ENCODE data around the gene THADA.

THADA gene

GRCh38 chr2:43406651-43407279, 189.1 kb downstream of the THADA start:
- Histone ChIP-seq H3K36me3 (ENCODE audit: control insufficient read depth in 2 of 2, insufficient read depth in 1 of 2, low read length in 2 of 2) (no peaks in the 10 kb centered on the region), H3K4me3 (ENCODE audit: low read depth, low read length) (no peak overlapping the region), H3K27ac (ENCODE audit: extremely low read depth, low read depth, low read length) (no peak overlapping the region), H3K9me3 (ENCODE audit: control insufficient read depth, insufficient read depth, low read depth, low read length) (no peaks in the 10 kb centered on the region), H3K4me1 (ENCODE audit: control insufficient read depth, insufficient read depth, low read length) (peaks cover 2% of the 10 kb centered on the region; the same call in 1 of the 2 replicates)
- ChIA-PET CTCF (no interaction called here), POLR2A (no interaction called here)
- TF ChIP-seq ZNF621 (tag by site-specific recombination; IDR thresholded peaks at IDR 0.05) (no peak), ZNF776 (tag by site-specific recombination; IDR thresholded peaks at IDR 0.05; ENCODE audit: borderline replicate concordance) (no peak), PRDM10 (tag by site-specific recombination; IDR thresholded peaks at IDR 0.05) (no peak), ZBTB6 (tag by site-specific recombination; IDR thresholded peaks at IDR 0.05) (no peak), ZBTB44 (tag by site-specific recombination; IDR thresholded peaks at IDR 0.05) (0 out of 2 replicates have a peak, but pooled peaks have one; percentile 21), SCRT2 (tag by site-specific recombination; IDR thresholded peaks at IDR 0.05) (0 out of 2 replicates have a peak, but pooled peaks have one; percentile 21)

GRCh38 chr2:43405829-43406228, 190.0 kb downstream of the THADA start:
- H3K4me1 ChIP-seq (ENCODE audit: control insufficient read depth, insufficient read depth, low read length) = no peaks in the 10 kb centered on the region; the same call in 1 of the 2 replicates
- no peak overlapping the region for H3K27ac ChIP-seq (ENCODE audit: extremely low read depth, low read depth, low read length)
- POLR2A ChIA-PET = no interaction called here
- H3K36me3 ChIP-seq (ENCODE audit: control insufficient read depth in 2 of 2, insufficient read depth in 1 of 2, low read length in 2 of 2) = no peaks in the 10 kb centered on the region
- CTCF ChIA-PET = no interaction called here
- TF ChIP-seq ZNF560 (tag by site-specific recombination; IDR thresholded peaks at IDR 0.05; ENCODE audit: borderline replicate concordance) (no peak), ZNF449 (tag by site-specific recombination; IDR thresholded peaks at IDR 0.05) (peak; percentile 48), ZNF311 (tag by site-specific recombination; IDR thresholded peaks at IDR 0.05; ENCODE audit: borderline replicate concordance) (no peak), ZNF48 (tag by site-specific recombination; IDR thresholded peaks at IDR 0.05) (no peak), ZBTB20 (tag by site-specific recombination; IDR thresholded peaks at IDR 0.05) (no peak), ZNF433 (tag by site-specific recombination; IDR thresholded peaks at IDR 0.05; ENCODE audit: low read depth) (no peak), ZNF391 (tag by site-specific recombination; IDR thresholded peaks at IDR 0.05; ENCODE audit: borderline replicate concordance, low read depth) (no peak), ZBTB26 (tag by site-specific recombination; optimal IDR thresholded peaks at IDR 0.05) (no peak), ZNF510 (tag by site-specific recombination; IDR thresholded peaks at IDR 0.05; ENCODE audit: insufficient replicate concordance) (no peak)
- no peaks in the 10 kb centered on the region for H3K9me3 ChIP-seq (ENCODE audit: control insufficient read depth, insufficient read depth, low read depth, low read length)
- H3K4me3 ChIP-seq (ENCODE audit: low read depth, low read length) = no peak overlapping the region

Measured in HEK293 (cell line).